Skeletal muscle tissue (tissue), 4 donors: Measurements from ENCODE around the gene NCOA3. TPM values are rescaled to one million over a fixed set of nuclear protein-coding genes. Genes with fewer than 3 reads are reported as not detected.
"Not testable (repeated sequence)": the region's sequence is repeated elsewhere in the genome, so short reads cannot be mapped to it uniquely, and the experiment has no call there.

Source experiments
- H3K27ac ChIP-seq: one replicate; pipeline ENCODE4 v1.7.0; 2013; ENCODE audit warnings: mild to moderate bottlenecking, low read depth, low read length, inconsistent platforms
- H3K27me3 ChIP-seq, 3 donors: one replicate each; pipeline ENCODE4 v1.7.0; 2013; ENCODE audit warnings: low read length in 3 of 3; ENCODE audit not compliant: control insufficient read depth in 3 of 3, insufficient read depth in 3 of 3
- H3K36me3 ChIP-seq, 3 donors: one replicate each; pipeline ENCODE4 v1.7.0; 2013; ENCODE audit warnings: low read length in 3 of 3; ENCODE audit not compliant: control insufficient read depth in 3 of 3, insufficient read depth in 3 of 3
- H3K4me1 ChIP-seq, 3 donors: one replicate each; pipeline ENCODE4 v1.7.0; 2013; ENCODE audit warnings: low read length in 3 of 3, mild to moderate bottlenecking in 3 of 3; ENCODE audit not compliant: control insufficient read depth in 3 of 3, insufficient read depth in 3 of 3
- H3K4me3 ChIP-seq, 3 donors: one replicate each; pipeline ENCODE4 v1.7.0; 2013; ENCODE audit warnings: low read length in 3 of 3
- H3K9ac ChIP-seq, 3 donors: one replicate each; pipeline ENCODE4 v1.7.0; 2013; ENCODE audit warnings: low read length in 3 of 3, mild to moderate bottlenecking in 3 of 3, moderate library complexity in 2 of 3, low read depth in 1 of 3
- H3K9me3 ChIP-seq, 3 donors: one replicate each; pipeline ENCODE4 v1.7.0; 2013; ENCODE audit warnings: low read length in 3 of 3; ENCODE audit not compliant: control insufficient read depth in 3 of 3
- total RNA-seq: library from RNA; depleted of rRNA; stranded (reverse); fragments of >200 nt; gene quantifications from one replicate; pipeline ENCODE4 v1.2.3, GENCODE V29; 2014
- donor health status: Osteomylitis.

NCOA3 gene
- total RNA-seq, 1 donor from 2014 or later: 25.6 TPM

- H3K27ac ChIP-seq: no peak overlapping the region
- H3K9me3 ChIP-seq: no peaks in the 10 kb centered on the region
- no peak overlapping the region for H3K4me3 ChIP-seq
- H3K4me1 ChIP-seq: peaks cover 5 to 13% (median 11%) of the 10 kb centered on the region in 3 donors
- H3K27me3 ChIP-seq: no peaks in the 10 kb centered on the region
- no peak overlapping the region for H3K9ac ChIP-seq
- H3K36me3 ChIP-seq: no peaks in the 10 kb centered on the region
These were observed 85.1 kb downstream of the NCOA3 start for GRCh38 chr20:47586649-47587294.

- Histone ChIP-seq H3K36me3 (no peaks in the 10 kb centered on the region), H3K27me3 (no peaks in the 10 kb centered on the region), H3K9ac (no peak overlapping the region), H3K4me1 (peaks cover 5 to 13% (median 11%) of the 10 kb centered on the region in 3 donors), H3K9me3 (no peaks in the 10 kb centered on the region), H3K4me3 (no peak overlapping the region), H3K27ac (no peak overlapping the region)
These were observed 86.5 kb downstream of the NCOA3 start for GRCh38 chr20:47588158-47588557.

GRCh38 chr20:47591231-47591630 is 89.5 kb downstream of the NCOA3 start:
- Histone ChIP-seq H3K4me3 (no peak overlapping the region), H3K9ac (no peak overlapping the region), H3K27ac (no peak overlapping the region), H3K27me3 (no peaks in the 10 kb centered on the region), H3K9me3 (no peaks in the 10 kb centered on the region), H3K36me3 (no peaks in the 10 kb centered on the region), H3K4me1 (peaks cover 0 to 6% (median 6%) of the 10 kb centered on the region in 3 donors)

GRCh38 chr20:47594157-47594556 is 92.5 kb downstream of the NCOA3 start:
- no peaks in the 10 kb centered on the region for H3K9me3 ChIP-seq
- no peak overlapping the region for H3K9ac ChIP-seq
- no peaks in the 10 kb centered on the region for H3K4me1 ChIP-seq
- no peak overlapping the region for H3K27ac ChIP-seq
- H3K27me3 ChIP-seq: no peaks in the 10 kb centered on the region
- no peaks in the 10 kb centered on the region for H3K36me3 ChIP-seq
- H3K4me3 ChIP-seq: no peak overlapping the region

- not testable (repeated sequence) for H3K4me1 ChIP-seq, H3K36me3 ChIP-seq, H3K4me3 ChIP-seq, H3K9me3 ChIP-seq, H3K9ac ChIP-seq, H3K27ac ChIP-seq, H3K27me3 ChIP-seq
These were observed 93.5 kb downstream of the NCOA3 start for GRCh38 chr20:47595138-47595537.

- Histone ChIP-seq H3K4me1 (no peaks in the 10 kb centered on the region), H3K27ac (no peak overlapping the region), H3K27me3 (no peaks in the 10 kb centered on the region), H3K36me3 (no peaks in the 10 kb centered on the region), H3K9ac (no peak overlapping the region), H3K4me3 (no peak overlapping the region), H3K9me3 (no peaks in the 10 kb centered on the region)
These were observed 94.4 kb downstream of the NCOA3 start for GRCh38 chr20:47596003-47596571.

GRCh38 chr20:47597090-47597489 is 95.4 kb downstream of the NCOA3 start:
- H3K36me3 ChIP-seq: no peaks in the 10 kb centered on the region
- no peak overlapping the region for H3K27ac ChIP-seq
- no peaks in the 10 kb centered on the region for H3K27me3 ChIP-seq
- H3K9ac ChIP-seq: no peak overlapping the region
- no peaks in the 10 kb centered on the region for H3K9me3 ChIP-seq
- peaks cover 0 to 5% (median 0%) of the 10 kb centered on the region in 3 donors for H3K4me1 ChIP-seq
- H3K4me3 ChIP-seq: no peak overlapping the region

- no peak overlapping the region for H3K9ac ChIP-seq
- H3K4me3 ChIP-seq: no peak overlapping the region
- peaks cover 0 to 8% (median 7%) of the 10 kb centered on the region in 3 donors for H3K4me1 ChIP-seq
- no peak overlapping the region for H3K27ac ChIP-seq
- no peaks in the 10 kb centered on the region for H3K36me3 ChIP-seq
- H3K27me3 ChIP-seq: no peaks in the 10 kb centered on the region
- no peaks in the 10 kb centered on the region for H3K9me3 ChIP-seq
These were observed 97.4 kb downstream of the NCOA3 start for GRCh38 chr20:47598911-47599744.

GRCh38 chr20:47600967-47601547 is 99.4 kb downstream of the NCOA3 start:
- no peak overlapping the region for H3K27ac ChIP-seq
- H3K9me3 ChIP-seq: no peaks in the 10 kb centered on the region
- H3K4me1 ChIP-seq: peaks cover 0 to 8% (median 7%) of the 10 kb centered on the region in 3 donors
- H3K9ac ChIP-seq: no peak overlapping the region
- H3K36me3 ChIP-seq: no peaks in the 10 kb centered on the region
- H3K4me3 ChIP-seq: no peak overlapping the region
- H3K27me3 ChIP-seq: no peaks in the 10 kb centered on the region

- Histone ChIP-seq H3K9ac (no peak overlapping the region), H3K27ac (no peak overlapping the region), H3K36me3 (no peaks in the 10 kb centered on the region), H3K4me1 (peaks cover 0 to 8% (median 7%) of the 10 kb centered on the region in 3 donors), H3K4me3 (no peak overlapping the region), H3K9me3 (no peaks in the 10 kb centered on the region), H3K27me3 (no peaks in the 10 kb centered on the region)
These were observed 101.6 kb downstream of the NCOA3 start for GRCh38 chr20:47603260-47603659.
